Islet precursor cell (in vitro differentiated cells): ENCODE data around the gene MYO15A.

ENCODE experiments used
- DNase-seq: peaks from one replicate; pipeline ENCODE4 v3.0.0-alpha.2; 2018

MYO15A gene

DNA sequence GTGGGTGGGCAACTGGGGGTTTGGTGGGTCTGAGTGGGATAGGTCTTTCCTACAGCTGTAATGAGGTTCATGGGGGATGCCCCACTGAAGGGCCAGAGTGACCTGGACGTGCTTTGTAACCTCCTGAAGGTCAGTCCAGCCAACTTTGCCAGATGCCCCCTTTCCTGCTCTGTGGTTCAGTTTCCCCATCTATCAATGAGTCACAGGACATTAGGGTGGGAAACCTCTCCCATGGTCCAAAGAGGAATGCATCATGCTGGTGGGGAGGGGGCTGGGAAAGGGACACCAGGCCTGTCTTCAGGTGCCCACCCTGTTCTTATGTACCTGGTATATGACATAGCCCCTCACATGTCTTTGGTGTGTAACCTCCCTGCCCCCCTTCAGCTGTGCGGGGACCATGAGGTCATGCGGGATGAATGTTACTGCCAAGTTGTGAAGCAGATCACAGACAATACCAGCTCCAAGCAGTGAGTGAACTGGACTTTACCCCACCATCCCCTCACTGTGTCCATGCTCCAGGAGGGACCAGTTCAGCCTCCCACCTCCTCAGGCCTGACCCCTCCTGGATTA is 51.1 kb downstream of the MYO15A start:
- no peak for DNase-seq

DNA sequence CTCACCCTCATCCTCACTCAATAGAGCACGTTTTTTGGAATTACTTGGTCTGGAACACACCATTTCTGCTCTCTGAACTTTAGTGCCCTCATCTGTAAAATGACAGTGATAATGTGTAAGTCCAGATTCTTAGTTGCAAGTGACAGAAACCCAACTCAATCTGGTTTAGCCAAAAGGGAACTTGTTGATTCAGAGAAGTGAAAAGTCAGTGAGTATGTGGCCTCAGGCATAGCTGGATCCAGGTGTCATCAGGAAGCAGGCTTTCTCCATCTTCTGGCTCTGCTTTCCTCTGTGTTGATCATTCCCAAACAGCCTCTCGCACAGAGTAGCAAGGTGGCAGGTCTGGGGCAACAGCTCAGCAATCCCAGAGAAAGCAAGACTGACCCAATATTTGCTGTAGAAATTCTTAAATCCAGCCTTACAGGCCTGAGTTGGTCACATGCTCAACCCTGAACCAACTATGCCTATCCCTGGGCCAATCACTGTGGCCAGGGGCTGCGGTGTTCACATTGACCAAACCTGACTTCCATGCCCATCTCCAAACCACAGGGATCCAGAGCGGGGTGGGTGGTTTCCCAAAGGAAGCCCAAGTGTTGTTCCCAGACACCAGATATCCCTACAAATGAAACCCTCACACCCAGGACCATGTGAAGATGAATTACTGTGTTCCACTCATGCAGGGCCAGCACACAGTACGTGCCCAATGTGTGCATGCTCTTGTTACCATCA is 51.7 kb downstream of the MYO15A start:
- DNase-seq, result no peak

DNA sequence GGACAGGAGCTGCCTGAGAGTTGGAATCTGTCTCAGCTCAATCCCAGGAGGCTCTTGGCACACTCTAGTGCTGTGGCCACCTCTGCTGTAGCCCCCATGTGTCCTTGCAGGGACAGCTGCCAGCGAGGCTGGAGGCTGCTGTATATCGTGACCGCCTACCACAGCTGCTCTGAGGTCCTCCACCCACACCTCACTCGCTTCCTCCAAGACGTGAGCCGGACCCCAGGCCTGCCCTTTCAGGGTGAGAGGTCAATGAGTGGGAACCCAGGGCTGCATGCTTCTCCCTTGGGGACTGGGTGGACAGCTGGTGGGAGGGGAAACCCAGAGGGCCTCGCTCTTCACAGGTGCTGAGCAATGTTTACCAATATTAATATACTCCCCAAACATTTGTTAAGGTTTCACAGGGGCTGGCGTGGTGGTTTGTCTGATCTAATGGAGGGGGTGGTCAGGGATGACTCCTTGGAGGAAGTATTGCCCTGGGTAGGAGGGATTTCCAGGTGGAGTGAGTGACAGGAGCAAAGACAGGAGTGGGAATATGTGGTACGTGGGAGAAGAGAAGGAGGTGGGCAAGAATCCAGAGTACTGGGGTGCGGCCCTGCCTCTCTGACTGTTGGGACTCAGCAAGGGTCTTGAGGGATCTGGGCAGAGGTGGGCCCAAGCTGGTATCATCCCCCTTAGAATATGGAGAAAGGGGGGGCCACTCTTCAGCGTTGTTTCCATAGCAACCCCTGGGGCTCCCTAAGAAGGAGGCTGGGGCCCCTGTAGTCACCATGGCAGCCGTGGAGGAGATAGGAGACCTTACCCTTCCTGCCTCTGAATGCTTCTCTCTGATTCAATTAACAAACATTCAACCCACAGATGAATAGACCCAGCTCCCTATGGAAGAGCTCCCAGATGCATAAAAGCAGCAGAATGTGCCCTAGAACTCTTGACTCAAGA is 52.9 kb downstream of the MYO15A start:
- DNase-seq, result no peak

DNA sequence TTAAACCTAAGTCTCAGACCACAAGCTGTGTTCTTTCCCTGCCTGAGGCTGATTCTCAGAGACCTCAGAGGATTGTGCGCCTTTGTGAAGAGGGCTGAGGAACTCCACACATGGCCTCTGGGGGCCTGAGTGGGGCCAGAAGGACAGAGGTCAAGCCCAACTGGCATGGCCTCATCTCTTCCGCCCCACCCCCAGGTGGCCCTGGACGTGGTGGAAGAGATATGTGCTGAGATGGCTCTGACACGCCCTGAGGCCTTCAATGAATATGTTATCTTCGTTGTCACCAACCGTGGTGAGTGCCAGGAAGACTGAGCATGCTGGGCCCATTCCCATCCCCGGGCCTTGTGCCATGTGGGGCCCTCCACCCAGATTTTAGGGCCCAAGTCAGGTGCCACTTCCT is 55.0 kb downstream of the MYO15A start:
- no peak for DNase-seq

DNA sequence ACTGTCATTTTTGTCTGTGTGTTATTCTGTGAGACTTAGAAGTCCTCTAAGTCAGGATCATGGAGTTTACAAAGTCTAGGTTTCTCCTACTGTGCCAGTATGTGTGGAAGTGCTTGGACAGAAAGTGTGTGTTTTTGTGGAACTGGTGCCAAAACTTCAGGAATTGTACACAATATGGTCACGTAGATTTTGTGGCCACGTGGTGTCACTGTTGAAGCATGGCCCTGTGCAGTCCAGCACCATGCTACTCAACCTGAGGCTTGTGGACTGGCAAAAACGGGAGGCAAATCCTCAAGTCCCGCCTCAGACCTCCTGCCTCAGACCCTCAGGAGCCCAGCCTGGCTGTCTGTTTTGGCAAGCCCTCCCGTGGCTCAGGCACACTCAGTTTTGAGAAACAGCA is 58.3 kb downstream of the MYO15A start:
- no peak for DNase-seq

DNA sequence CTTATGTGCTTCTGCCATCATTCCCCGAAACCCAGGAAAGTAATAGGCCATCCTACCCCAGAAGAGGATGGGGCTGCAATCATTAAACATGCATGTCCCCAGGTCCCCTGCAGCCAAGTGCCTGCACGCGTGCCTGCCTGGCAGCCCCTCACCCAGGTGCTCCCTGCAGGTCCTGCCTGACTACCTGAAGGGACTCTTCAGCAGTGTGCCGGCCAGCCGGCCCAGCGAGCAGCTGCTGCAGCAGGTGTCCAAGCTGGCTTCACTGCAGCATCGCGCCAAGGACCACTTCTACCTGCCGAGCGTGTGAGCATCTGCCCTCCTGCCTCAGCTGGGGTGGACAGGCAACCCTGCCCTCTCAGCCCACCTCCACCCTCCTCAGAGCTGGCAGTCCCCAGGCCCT is 58.9 kb downstream of the MYO15A start:
- DNase-seq, result no peak

DNA sequence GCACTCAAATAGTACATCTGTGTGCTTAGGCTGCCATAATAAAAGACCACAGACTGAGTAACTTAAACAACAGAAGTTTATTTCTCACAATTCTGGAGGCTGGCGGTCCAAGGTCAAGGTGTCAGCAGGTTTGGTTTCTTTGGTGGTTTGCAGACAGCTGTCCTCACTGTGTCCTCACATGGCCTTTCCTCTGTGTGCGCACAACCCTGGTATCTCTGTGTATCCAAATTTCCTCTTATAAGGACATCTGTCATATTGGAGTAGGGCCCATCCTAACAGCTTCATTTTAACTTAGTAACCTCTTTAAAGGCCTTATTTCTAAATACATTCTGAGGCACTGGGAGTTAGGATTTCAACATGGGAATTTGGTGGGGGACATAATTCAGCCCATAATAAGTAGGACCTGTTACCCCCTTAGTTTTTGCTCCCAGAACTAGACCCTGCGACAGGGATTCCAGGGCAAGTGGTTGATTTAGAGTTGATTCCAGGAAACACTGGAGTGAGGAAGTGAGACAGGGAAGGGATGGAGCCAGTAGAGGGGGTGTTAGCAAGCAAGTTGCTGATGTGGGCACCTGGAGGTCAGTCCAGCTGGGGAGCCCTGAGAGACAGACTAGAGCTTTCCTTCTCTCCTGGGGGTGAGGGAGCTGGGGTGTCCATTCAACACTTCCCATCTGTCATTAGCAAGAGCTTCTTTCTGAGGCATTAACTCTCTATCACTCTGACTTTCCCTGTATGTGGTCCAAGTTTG is 64.1 kb downstream of the MYO15A start:
- no peak for DNase-seq

DNA sequence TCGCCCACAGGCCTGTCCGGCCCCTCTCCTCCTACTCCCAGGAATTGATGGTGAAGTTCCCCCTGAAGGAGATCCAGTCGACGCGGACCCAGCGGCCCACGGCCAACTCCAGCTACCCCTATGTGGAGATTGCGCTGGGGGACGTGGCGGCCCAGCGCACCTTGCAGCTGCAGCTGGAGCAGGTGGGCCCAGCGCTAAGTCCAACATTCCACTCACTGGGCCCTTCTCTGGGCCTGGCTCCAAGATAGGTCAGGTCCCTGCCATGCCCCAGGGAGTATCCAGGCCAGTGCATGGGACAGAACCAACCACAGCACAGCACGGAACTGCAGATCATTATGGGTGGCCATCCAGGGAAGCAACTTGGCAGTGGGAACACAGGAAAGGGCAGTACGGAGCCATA is 65.2 kb downstream of the MYO15A start:
- no peak for DNase-seq

DNA sequence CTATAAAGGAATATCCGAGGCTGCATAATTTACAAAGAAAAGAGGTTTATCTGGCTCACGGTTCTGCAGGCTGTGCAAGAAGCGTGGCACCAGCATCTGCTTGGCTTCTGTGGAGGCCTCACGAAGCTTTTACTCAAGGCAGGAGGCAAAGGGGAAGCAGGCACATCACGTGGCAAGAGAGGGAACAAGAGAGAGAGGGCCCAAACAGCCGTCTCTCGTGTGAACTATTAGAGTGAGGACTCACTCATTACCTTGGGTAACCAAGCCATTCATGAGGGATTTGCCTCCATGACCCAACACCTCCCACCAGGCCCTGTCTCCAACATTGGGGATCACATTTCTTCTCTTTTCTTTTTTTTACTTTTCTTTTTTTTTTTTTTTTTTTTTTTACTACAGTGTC is 67.6 kb downstream of the MYO15A start:
- DNase-seq, result no peak

DNA sequence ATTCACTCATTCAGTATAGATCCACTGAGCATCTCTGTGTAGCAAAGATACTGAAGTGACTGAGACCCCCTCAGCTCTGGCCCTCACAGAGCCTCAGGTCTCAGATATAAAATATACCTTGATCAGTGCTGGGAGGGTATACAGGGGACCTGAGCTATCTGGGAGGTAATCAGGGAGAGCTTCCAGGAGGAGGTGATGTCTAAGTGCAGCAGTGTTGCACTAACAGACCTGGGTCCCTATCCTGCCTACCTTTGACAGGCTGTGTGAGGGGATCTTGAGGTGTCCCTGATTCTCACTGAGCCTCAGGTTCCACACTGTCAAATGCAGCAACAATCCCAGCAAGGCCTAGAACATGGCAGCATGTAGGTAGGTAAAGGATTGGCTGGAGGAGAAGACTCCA is 68.6 kb downstream of the MYO15A start:
- no peak for DNase-seq

DNA sequence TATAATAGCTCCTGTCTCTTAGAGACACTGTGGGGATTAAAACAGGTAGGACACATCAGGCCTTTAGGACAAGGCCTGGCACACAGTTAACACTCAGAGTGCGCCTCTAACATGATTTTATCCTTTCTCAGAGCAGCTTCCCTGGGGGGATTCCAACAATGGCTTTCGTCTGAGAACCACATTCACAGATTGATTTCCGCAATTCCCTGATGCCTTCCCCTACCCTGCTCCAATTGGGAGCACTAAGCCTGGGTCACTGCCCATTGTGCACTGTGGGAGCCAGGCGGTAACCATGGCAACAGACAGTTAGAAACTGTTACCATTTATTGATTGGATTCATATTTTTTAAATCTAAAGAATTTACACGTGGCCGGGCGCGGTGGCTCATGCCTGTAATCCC is 69.2 kb downstream of the MYO15A start:
- DNase-seq, result no peak

DNA sequence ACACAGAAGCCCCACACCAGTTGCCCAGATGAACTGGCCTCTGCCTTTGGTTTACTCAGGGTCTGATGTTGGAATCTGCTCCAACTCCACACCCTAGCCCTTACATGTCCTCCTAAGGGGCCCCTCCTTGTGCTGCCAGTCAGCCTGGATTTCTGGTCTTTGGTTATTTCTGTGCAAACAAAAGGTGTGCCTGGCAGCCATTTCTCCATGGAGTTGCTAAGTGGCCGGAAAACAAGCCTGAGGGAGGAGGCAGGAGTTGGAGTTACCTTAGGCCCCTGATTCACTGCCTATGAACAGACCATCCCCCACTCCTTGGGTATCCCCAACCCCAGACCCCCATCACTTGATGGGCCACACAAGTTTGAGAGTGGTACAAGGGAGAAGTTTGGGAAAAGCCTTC is 70.6 kb downstream of the MYO15A start:
- no peak for DNase-seq

DNA sequence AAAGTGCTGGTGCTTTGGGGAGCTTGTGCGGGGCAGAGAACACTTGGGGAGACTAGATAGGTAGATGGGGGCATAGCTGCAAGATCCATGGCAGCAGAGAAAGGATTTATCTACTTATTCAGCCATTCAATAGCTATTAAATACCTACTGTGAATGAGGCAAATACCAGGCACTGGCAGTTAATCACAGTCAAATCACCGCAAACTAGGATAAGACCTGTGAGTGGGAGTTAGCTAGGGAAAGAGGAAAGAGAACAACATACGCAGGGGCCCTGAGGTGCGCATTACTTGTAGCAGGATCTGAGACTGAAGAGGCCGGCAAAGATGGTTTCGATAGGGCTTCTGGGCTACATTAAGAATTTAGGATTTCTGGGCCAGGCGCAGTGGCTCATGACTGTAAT is 71.2 kb downstream of the MYO15A start:
- DNase-seq, result no peak

DNA sequence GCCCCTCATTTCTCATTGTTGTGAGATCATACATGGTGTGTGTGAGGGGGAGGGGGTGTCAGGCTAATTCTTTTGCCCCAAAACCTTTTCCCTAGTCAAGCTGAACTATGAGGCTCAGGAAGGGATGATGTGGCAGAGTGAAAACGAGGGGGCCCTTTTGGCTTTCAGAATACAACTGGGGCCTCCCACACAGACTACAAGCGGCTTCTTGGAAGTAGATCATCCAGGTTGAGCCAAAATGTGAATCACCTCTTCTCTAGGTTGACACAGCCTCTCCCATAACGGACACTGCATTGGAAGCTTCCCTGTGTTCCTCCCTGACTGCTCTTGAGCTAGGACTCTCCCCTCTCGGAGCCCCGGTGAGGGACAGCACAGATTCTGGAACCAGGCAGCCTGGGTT is 72.8 kb downstream of the MYO15A start:
- DNase-seq, result no peak

DNA sequence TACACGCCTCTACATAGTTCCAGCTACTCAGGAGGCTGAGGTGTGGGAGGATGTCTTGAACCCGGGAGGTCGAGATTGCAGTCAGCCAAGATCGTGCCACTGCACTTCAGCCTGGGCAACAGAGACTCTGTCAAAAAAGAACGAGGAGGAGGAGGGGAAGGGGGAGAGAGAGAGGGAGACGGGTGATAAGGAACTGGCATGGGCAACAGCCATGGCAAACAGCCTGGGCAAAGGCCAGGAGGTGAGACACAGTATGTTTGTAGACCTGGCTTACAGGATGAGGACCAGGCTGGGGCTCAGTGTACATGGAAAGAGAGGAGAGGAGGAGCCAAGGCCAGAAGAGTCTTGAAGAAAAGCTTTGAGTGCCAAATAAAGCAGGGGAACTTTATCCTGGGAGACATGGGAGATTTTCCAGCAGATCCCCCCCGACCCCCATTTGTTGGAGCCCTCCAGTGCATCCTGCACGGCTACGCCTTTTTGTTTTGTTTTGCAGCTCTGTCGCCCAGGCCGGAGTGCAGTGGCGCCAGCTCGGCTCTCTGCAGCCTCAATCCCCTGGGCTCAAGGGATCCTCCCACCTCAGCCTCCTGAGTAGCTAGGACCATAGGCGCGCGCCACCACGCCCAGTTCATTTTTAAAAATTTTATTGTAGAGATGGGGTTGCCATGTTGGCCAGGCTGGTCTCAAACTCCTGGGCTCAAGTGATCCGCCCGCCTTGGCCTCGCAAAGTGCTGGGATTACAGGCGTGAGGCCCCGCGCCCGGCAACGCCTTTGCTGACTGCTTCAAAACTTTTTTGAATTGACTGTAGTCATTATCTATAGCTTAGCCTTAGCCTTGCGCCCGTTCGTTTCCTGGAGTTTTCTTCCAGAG is 73.8 kb downstream of the MYO15A start:
- no peak for DNase-seq

DNA sequence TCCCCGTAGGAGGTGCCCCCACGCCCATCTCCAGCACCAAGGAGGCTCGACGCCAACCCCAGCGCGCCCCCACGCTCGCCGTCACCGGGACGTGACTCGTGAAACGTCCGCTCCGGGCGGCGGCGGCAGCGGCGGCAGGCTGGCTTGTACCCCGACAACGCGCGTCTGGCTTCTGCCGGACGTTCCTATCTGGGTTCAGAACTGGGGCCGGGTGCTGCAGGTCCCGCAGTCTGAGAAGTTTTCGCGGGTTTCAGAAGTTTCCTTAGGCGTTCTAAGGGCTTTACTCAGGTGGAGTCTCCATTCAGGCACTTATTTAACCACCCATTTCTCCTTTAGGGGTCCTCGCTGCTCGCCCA is 74.4 kb downstream of the MYO15A start:
- no peak for DNase-seq

DNA sequence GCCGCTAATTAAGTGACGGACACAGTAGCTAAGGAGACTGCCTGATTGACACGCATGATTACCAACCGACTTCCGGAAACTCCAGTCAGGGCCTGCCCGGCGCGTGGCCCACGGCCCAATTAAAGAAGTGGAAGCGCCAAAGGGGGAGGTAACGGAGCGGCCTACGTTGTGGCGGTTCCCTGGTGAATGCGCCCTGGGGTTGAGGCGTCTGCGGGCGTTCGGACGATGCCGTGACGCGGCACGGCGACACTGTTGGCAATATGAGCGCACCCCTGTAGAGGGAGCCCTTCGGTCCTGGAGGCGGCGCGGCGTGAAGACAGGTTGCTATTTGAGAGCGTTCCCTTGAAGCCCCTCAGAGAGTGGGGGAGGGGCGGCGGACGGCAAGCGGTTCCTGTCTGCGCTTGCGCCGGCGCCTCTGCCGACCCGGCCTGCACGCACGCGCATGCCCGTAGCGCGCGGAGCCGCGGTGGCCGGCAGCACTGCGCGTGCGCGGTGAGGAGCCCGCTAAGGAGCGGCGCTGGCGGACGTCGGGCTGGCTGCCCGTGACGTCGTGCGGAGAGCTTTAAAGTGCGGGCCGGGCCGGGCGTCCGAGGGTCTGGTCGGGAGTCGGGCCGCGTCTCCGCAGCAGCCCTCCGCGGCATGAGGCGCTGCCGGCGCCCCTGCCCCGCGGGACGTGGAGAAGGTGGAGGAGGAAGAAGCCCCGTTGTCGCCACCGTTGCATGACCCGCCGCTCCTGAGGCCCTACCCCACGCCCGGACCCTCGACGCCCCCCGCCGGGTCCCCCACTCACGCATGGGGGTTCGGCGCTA is 75.0 kb downstream of the MYO15A start, which contains the start of gene ALKBH5:
Gene ALKBH5, plus strand, starts transcription at position 495 of the 809 bp plus-strand sequence. CDS start 416 bp downstream, outside the sequence.
- DNase-seq, result peak; percentile 100

DNA sequence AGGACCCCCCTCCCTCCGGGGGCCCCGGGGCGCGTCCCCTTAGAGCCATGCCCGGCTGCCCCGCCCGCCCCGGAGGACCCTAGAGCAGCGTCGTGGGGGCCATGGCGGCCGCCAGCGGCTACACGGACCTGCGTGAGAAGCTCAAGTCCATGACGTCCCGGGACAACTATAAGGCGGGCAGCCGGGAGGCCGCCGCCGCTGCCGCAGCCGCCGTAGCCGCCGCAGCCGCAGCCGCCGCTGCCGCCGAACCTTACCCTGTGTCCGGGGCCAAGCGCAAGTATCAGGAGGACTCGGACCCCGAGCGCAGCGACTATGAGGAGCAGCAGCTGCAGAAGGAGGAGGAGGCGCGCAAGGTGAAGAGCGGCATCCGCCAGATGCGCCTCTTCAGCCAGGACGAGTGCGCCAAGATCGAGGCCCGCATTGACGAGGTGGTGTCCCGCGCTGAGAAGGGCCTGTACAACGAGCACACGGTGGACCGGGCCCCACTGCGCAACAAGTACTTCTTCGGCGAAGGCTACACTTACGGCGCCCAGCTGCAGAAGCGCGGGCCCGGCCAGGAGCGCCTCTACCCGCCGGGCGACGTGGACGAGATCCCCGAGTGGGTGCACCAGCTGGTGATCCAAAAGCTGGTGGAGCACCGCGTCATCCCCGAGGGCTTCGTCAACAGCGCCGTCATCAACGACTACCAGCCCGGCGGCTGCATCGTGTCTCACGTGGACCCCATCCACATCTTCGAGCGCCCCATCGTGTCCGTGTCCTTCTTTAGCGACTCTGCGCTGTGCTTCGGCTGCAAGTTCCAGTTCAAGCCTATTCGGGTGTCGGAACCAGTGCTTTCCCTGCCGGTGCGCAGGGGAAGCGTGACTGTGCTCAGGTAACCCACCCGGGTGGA is 75.8 kb downstream of the MYO15A start:
- DNase-seq, result peak; percentile 79

DNA sequence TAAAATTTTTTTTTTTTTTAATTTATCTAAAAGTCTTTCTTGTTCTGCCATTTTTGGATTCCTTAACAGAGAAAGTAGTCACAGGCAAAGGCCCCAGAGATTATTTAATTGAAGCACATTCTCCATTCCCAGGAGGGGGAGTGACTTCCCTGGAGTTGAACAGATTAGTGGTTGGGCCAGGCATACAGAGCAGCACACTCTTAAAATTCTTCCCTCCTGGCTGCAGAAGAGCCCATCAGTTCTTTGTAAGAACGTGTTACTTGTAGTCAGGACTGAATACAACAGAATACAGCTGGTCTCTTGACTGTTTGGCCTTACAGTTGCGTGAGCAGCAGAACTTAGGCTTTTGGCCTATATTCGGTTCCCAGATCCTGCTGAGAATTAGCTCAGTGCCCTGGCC is 76.8 kb downstream of the MYO15A start:
- DNase-seq, result no peak
